Measurements from ENCODE around the gene MAML3.

GRCh38 chr4:139902321-139903320 is 251.4 kb downstream of the MAML3 start:
- no peak for TF ChIP-seq EZH2phosphoT487 (IDR thresholded peaks at IDR 0.05; ENCODE audit: low read depth, severe bottlenecking, unreplicated experiment)
- TF ChIP-seq EZH2 (IDR thresholded peaks at IDR 0.05; ENCODE audit: borderline replicate concordance): no peak

Data from hepatocyte (in vitro differentiated cells).